IMR-90 (cell line): ENCODE measurements around the gene NELFCD. TPM values are rescaled to one million over a fixed set of nuclear protein-coding genes. Genes with fewer than 3 reads are reported as not detected.
A peak's percentile ranks its signal among the peaks of the same experiment; 100 is the strongest.

Experiments
- ATAC-seq: fragments of 200-7000 bp; cut with Tn5 transposase; 2 replicates; pipeline ENCODE4 v1.9.1; 2020; ENCODE audit warnings: low read depth, mild to moderate bottlenecking, moderate library complexity
- BruUV-seq: library from RNA; stranded (reverse); fragments of 400-500 nt; replicated peaks from 2 replicates; lab custom pipeline; 2021; lab: Mats Ljungman, UMichigan
- CTCF ChIA-PET: fragments of 300-600 bp; formaldehyde crosslinking; extraction: SDS; loops from one replicate; lab custom pipeline; 2021; ENCODE audit warnings: antibody characterized with exemption; lab: Yijun Ruan, JAX
- POLR2A ChIA-PET: fragments of 300-600 bp; sonication (Branson Sonifier 250); formaldehyde crosslinking; loops from one replicate; lab custom pipeline; 2022; ENCODE audit warnings: antibody characterized with exemption; ENCODE audit not compliant: unreplicated experiment; lab: Charles Lee
- DNase-seq: peaks from one replicate; pipeline ENCODE4 v3.0.0; 2013
- H2AFZ ChIP-seq: replicated peaks from 2 replicates; pipeline ENCODE3; 2013; ENCODE audit warnings: low read length, mild to moderate bottlenecking; ENCODE audit not compliant: poor library complexity
- H2AK5ac ChIP-seq: 2 replicates; pipeline ENCODE4 v1.6.1; 2013; ENCODE audit warnings: low read depth, low read length, inconsistent platforms
- H2AK9ac ChIP-seq: replicated peaks from 2 replicates; pipeline ENCODE3; 2013; ENCODE audit warnings: mild to moderate bottlenecking, low read depth, low read length, moderate library complexity; ENCODE audit not compliant: poor library complexity
- H2BK120ac ChIP-seq: 2 replicates; pipeline ENCODE4 v1.6.1; 2013; ENCODE audit warnings: low read depth, low read length, inconsistent platforms
- H2BK15ac ChIP-seq: 3 replicates; pipeline ENCODE4 v1.6.1; 2013; ENCODE audit warnings: low read depth, low read length, inconsistent platforms
- H2BK20ac ChIP-seq: 2 replicates; pipeline ENCODE4 v1.6.1; 2013; ENCODE audit warnings: low read depth, mild to moderate bottlenecking, inconsistent platforms, low read length, moderate library complexity
- H2BK5ac ChIP-seq: 2 replicates; pipeline ENCODE4 v1.6.1; 2013; ENCODE audit warnings: mild to moderate bottlenecking, low read depth, low read length, inconsistent platforms; ENCODE audit not compliant: poor library complexity, severe bottlenecking
- H3K14ac ChIP-seq: replicated peaks from 2 replicates; pipeline ENCODE4 v1.6.1; 2013; ENCODE audit warnings: low read depth, low read length, inconsistent platforms
- H3K18ac ChIP-seq: 2 replicates; pipeline ENCODE4 v1.6.1; 2013; ENCODE audit warnings: low read depth, low read length, control low read depth
- H3K23ac ChIP-seq: 2 replicates; pipeline ENCODE4 v1.6.1; 2013; ENCODE audit warnings: low read depth, low read length, inconsistent platforms
- H3K27ac ChIP-seq: 2 replicates; pipeline ENCODE4 v1.5.1; 2013; ENCODE audit warnings: mild to moderate bottlenecking, control low read depth, low read length; ENCODE audit not compliant: insufficient read depth
- H3K27me3 ChIP-seq: 2 replicates; pipeline ENCODE4 v1.6.1; 2013; ENCODE audit warnings: low read length; ENCODE audit not compliant: control insufficient read depth, insufficient read depth
- H3K36me3 ChIP-seq: 2 replicates; pipeline ENCODE4 v1.6.1; 2013; ENCODE audit warnings: low read length, mixed read lengths; ENCODE audit not compliant: control insufficient read depth, insufficient read depth
- H3K4ac ChIP-seq: 2 replicates; pipeline ENCODE4 v1.6.1; 2013; ENCODE audit warnings: low read depth, low read length, inconsistent platforms
- H3K4me1 ChIP-seq: 2 replicates; pipeline ENCODE4 v1.6.1; 2013; ENCODE audit warnings: low read length, mixed read lengths; ENCODE audit not compliant: control insufficient read depth, insufficient read depth
- H3K4me2 ChIP-seq: 2 replicates; pipeline ENCODE4 v1.6.1; 2013; ENCODE audit warnings: low read depth, mild to moderate bottlenecking, control low read depth, low read length, moderate library complexity
- H3K4me3 ChIP-seq: 2 replicates; pipeline ENCODE4 v1.5.1; 2013; ENCODE audit warnings: low read depth, mild to moderate bottlenecking, control low read depth, low read length, moderate library complexity; ENCODE audit not compliant: insufficient read depth
- H3K56ac ChIP-seq: 2 replicates; pipeline ENCODE4 v1.6.1; 2013; ENCODE audit warnings: low read length, inconsistent platforms; ENCODE audit not compliant: insufficient read depth; ENCODE audit errors: extremely low read depth
- H3K79me1 ChIP-seq, 2 experiments: 2 replicates each; pipeline ENCODE4 v1.6.1; 2013; ENCODE audit warnings: low read length in 2 of 2, inconsistent platforms in 1 of 2, low read depth in 1 of 2
- H3K9ac ChIP-seq: 2 replicates; pipeline ENCODE4 v1.6.1; 2013; ENCODE audit warnings: low read depth, low read length, control low read depth
- H3K9me1 ChIP-seq: 2 replicates; pipeline ENCODE4 v1.6.1; 2013; ENCODE audit warnings: low read length, inconsistent platforms; ENCODE audit not compliant: insufficient read depth
- H3K9me3 ChIP-seq: 2 replicates; pipeline ENCODE4 v1.6.1; 2013; ENCODE audit warnings: low read length; ENCODE audit not compliant: control insufficient read depth, insufficient read depth
- H4K20me1 ChIP-seq: 2 replicates; pipeline ENCODE4 v1.6.1; 2013; ENCODE audit warnings: low read length, inconsistent platforms; ENCODE audit not compliant: insufficient read depth
- H4K5ac ChIP-seq: 2 replicates; pipeline ENCODE4 v1.6.1; 2013; ENCODE audit warnings: mild to moderate bottlenecking, low read depth, low read length, control low read depth
- H4K8ac ChIP-seq, 2 experiments: 2 replicates each; pipeline ENCODE4 v1.6.1; 2013; ENCODE audit warnings: low read depth in 2 of 2, low read length in 2 of 2, control low read depth in 1 of 2, inconsistent platforms in 1 of 2
- H4K91ac ChIP-seq: 2 replicates; pipeline ENCODE4 v1.6.1; 2013; ENCODE audit warnings: low read depth, low read length, inconsistent platforms; ENCODE audit not compliant: insufficient read depth
- CEBPB ChIP-seq: IDR thresholded peaks from 2 replicates; pipeline ENCODE4 v1.6.1; 2012; ENCODE audit warnings: low read depth, low read length, improper control_type of control experiment
- FOS ChIP-seq: fragments of 150-350 bp; IDR thresholded peaks from 2 replicates; pipeline ENCODE4 v1.6.1; 2016; ENCODE audit warnings: low read depth, low read length
- MAZ ChIP-seq: IDR thresholded peaks from 2 replicates; pipeline ENCODE4 v1.6.1; 2012; ENCODE audit warnings: low read depth, mild to moderate bottlenecking, low read length, improper control_type of control experiment, moderate library complexity, borderline replicate concordance
- MXI1 ChIP-seq: IDR thresholded peaks from 2 replicates; pipeline ENCODE4 v1.6.1; 2012; ENCODE audit warnings: low read depth, mild to moderate bottlenecking, low read length, moderate library complexity, borderline replicate concordance
- NFE2L2 ChIP-seq: fragments of 150-350 bp; IDR thresholded peaks from 2 replicates; pipeline ENCODE4 v1.6.1; 2016; ENCODE audit warnings: low read depth, mild to moderate bottlenecking, low read length
- WGBS, 2 experiments: methylation state at CpG; one replicate each; pipeline versions ENCODE4 v1.1.5 to v1.1.7; 2013; ENCODE audit warnings: missing lambda C conversion rate in 2 of 2; ENCODE audit not compliant: insufficient read length in 1 of 2; ENCODE audit errors: extremely low coverage in 2 of 2; 5-methylcytosine and 5-hydroxymethylcytosine counted together
- dilution Hi-C: fragments of 300-500 bp; cut with HindIII; formaldehyde crosslinking; loops from one replicate; pipeline ENCODE4 v1.14.3; 2018; ENCODE audit warnings: low sequenced_read_pairs; ENCODE audit not compliant: unreplicated experiment
- in situ Hi-C: fragments of 300-500 bp; cut with MboI; formaldehyde crosslinking; loops from 3 replicates; pipeline ENCODE4 v1.14.3; 2019; ENCODE audit warnings: low sequenced_read_pairs, inconsistent platforms, mixed read lengths
- intact Hi-C: fragments of 100-400 bp; cut with micrococcal nuclease; formaldehyde crosslinking; loops from 2 replicates; pipeline ENCODE4 v1.10.0; 2022
- polyA plus RNA-seq, 3 experiments: library from polyadenylated mRNA; depleted of rRNA; stranded (reverse); fragments of >200 nt; gene quantifications; 2 replicates each; pipeline ENCODE4 v1.2.3, GENCODE V29; 2012; ENCODE audit warnings: low replicate concordance in 1 of 3
- total RNA-seq: library from RNA; depleted of rRNA; stranded (reverse); fragments of >200 nt; gene quantifications from 2 replicates; pipeline ENCODE4 v1.2.3, GENCODE V29; 2012
- TF ChIP-seq, protein P1 (sequence below): conservative IDR thresholded peaks from 2 replicates; pipeline ENCODE4 v1.5.1; 2012; ENCODE audit warnings: mild to moderate bottlenecking, low read depth, low read length, improper control_type of control experiment

NELFCD gene
- total and polyA plus RNA-seq, 2 of the 4 experiments (the other 2 are of a cell fraction): 88.9 to 94.1 TPM

GRCh38 chr20:58987790-58988564 lies 6.9 kb downstream of the NELFCD start:
- DNase-seq (no peak), ATAC-seq (no peak)
- Histone ChIP-seq H4K8ac (no peak overlapping the region), H3K36me3 (peaks cover 45% of the 10 kb centered on the region), H3K79me1 (peaks cover 27 to 65% of the 10 kb centered on the region in 2 experiments), H3K56ac (no peak overlapping the region), H4K20me1 (peaks cover 24% of the 10 kb centered on the region), H3K4me1 (peaks cover 3% of the 10 kb centered on the region; the same call in 1 of the 2 replicates), H3K14ac (no peak overlapping the region), H3K4ac (no peak overlapping the region), H2AFZ (no peak overlapping the region), H3K18ac (no peak overlapping the region), H4K5ac (no peak overlapping the region), H2BK15ac (no peak overlapping the region), H3K23ac (0 out of 2 replicates have a peak overlapping the region, but pooled peaks have one; percentile 9), H2AK5ac (no peak overlapping the region), H3K4me2 (no peak overlapping the region), H3K27ac (no peak overlapping the region), H3K9me1 (peaks cover 19% of the 10 kb centered on the region), H2BK20ac (no peak overlapping the region), H3K27me3 (no peaks in the 10 kb centered on the region), H2AK9ac (no peak overlapping the region), H4K91ac (no peak overlapping the region), H2BK5ac (no peak overlapping the region), H3K4me3 (no peak overlapping the region), H3K9me3 (no peaks in the 10 kb centered on the region), H2BK120ac (no peak overlapping the region), H3K9ac (no peak overlapping the region)
- ChIA-PET CTCF (no interaction called here), POLR2A (no interaction called here)
- WGBS, 2 experiments: 87% methylated on average over 3 of the region's 9 CpGs; no CpG with 5 or more reads in 1 of the 2 experiments
- intact Hi-C loops (loop anchor here (5.0 kb wide), 1 partner anchor 39 kb away; no protein-coding TSS in a partner anchor), in situ Hi-C loops (no loop called here), dilution Hi-C loops (no loop called here)
- BruUV-seq: no TSS peak
- TF ChIP-seq FOS: no peak
- TF ChIP-seq MAZ: no peak
- TF ChIP-seq, protein P1, sequence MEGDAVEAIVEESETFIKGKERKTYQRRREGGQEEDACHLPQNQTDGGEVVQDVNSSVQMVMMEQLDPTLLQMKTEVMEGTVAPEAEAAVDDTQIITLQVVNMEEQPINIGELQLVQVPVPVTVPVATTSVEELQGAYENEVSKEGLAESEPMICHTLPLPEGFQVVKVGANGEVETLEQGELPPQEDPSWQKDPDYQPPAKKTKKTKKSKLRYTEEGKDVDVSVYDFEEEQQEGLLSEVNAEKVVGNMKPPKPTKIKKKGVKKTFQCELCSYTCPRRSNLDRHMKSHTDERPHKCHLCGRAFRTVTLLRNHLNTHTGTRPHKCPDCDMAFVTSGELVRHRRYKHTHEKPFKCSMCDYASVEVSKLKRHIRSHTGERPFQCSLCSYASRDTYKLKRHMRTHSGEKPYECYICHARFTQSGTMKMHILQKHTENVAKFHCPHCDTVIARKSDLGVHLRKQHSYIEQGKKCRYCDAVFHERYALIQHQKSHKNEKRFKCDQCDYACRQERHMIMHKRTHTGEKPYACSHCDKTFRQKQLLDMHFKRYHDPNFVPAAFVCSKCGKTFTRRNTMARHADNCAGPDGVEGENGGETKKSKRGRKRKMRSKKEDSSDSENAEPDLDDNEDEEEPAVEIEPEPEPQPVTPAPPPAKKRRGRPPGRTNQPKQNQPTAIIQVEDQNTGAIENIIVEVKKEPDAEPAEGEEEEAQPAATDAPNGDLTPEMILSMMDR: no peak
- TF ChIP-seq MXI1: no peak
- no peak for TF ChIP-seq CEBPB
- no peak for TF ChIP-seq NFE2L2
